HEK293 (cell line): ENCODE results near the gene CD3G.

Experiments used
- GLIS1 ChIP-seq: fragments of 450-650 bp; formaldehyde crosslinking; IDR thresholded peaks from 2 replicates; pipeline ENCODE4 v1.5.1; 2016; ENCODE audit warnings: missing biosample characterization, missing genetic modification characterization
- HOXA7 ChIP-seq: sonication (generic); formaldehyde crosslinking; IDR thresholded peaks from 2 replicates; pipeline ENCODE4 v1.8.1; 2022; ENCODE audit warnings: missing genetic modification reagents, borderline replicate concordance
- PRDM1 ChIP-seq: fragments of 450-650 bp; formaldehyde crosslinking; IDR thresholded peaks from 2 replicates; pipeline ENCODE4; 2016; ENCODE audit warnings: missing biosample characterization, missing genetic modification characterization
- TCF7L2 ChIP-seq: IDR thresholded peaks from 2 replicates; pipeline ENCODE4 v1.6.1; 2011; ENCODE audit warnings: low read depth, mild to moderate bottlenecking, inconsistent platforms, low read length, moderate library complexity, borderline replicate concordance
- ZBTB17 ChIP-seq: fragments of 450-650 bp; formaldehyde crosslinking; IDR thresholded peaks from 2 replicates; pipeline ENCODE4 v1.5.1; 2016; ENCODE audit warnings: missing biosample characterization, missing genetic modification characterization
- ZBTB20 ChIP-seq: fragments of 450-650 bp; formaldehyde crosslinking; IDR thresholded peaks from 2 replicates; pipeline ENCODE4 v1.5.1; 2016; ENCODE audit warnings: missing biosample characterization, missing genetic modification characterization
- ZBTB8A ChIP-seq: fragments of 450-650 bp; formaldehyde crosslinking; IDR thresholded peaks from 2 replicates; pipeline ENCODE4 v1.5.1; 2016; ENCODE audit warnings: missing biosample characterization, missing genetic modification characterization
- ZIC2 ChIP-seq: fragments of 450-650 bp; formaldehyde crosslinking; IDR thresholded peaks from 2 replicates; pipeline ENCODE4 v1.5.1; 2016; ENCODE audit warnings: missing biosample characterization, missing genetic modification characterization
- ZNF138 ChIP-seq: fragments of 450-650 bp; formaldehyde crosslinking; IDR thresholded peaks from 2 replicates; pipeline ENCODE4 v1.5.1; 2016; ENCODE audit warnings: missing biosample characterization, missing genetic modification characterization, borderline replicate concordance
- ZNF16 ChIP-seq: fragments of 450-650 bp; formaldehyde crosslinking; IDR thresholded peaks from 2 replicates; pipeline ENCODE4 v1.5.1; 2016; ENCODE audit warnings: low read depth, missing biosample characterization, missing genetic modification characterization
- ZNF175 ChIP-seq: fragments of 450-650 bp; formaldehyde crosslinking; IDR thresholded peaks from 2 replicates; pipeline ENCODE4 v1.5.1; 2016; ENCODE audit warnings: missing biosample characterization, missing genetic modification characterization
- ZNF24 ChIP-seq: fragments of 450-650 bp; formaldehyde crosslinking; IDR thresholded peaks from 2 replicates; pipeline ENCODE4 v1.5.1; 2016; ENCODE audit warnings: missing biosample characterization, missing genetic modification characterization
- ZNF335 ChIP-seq: fragments of 450-650 bp; formaldehyde crosslinking; conservative IDR thresholded peaks from 2 replicates; pipeline ENCODE4 v1.5.1; 2016; ENCODE audit warnings: missing biosample characterization, missing genetic modification characterization
- ZNF544 ChIP-seq: fragments of 450-650 bp; formaldehyde crosslinking; IDR thresholded peaks from 2 replicates; pipeline ENCODE4 v1.5.0; 2017; ENCODE audit warnings: missing biosample characterization, missing genetic modification characterization
- ZNF548 ChIP-seq: fragments of 450-650 bp; formaldehyde crosslinking; IDR thresholded peaks from 2 replicates; pipeline ENCODE4 v1.5.1; 2016; ENCODE audit warnings: missing biosample characterization, missing genetic modification characterization
- ZNF571 ChIP-seq: fragments of 450-650 bp; formaldehyde crosslinking; IDR thresholded peaks from 2 replicates; pipeline ENCODE4 v1.5.0; 2017; ENCODE audit warnings: missing biosample characterization, missing genetic modification characterization
- ZNF585B ChIP-seq: fragments of 450-650 bp; formaldehyde crosslinking; IDR thresholded peaks from 2 replicates; pipeline ENCODE4 v1.5.1; 2016; ENCODE audit warnings: missing biosample characterization, missing genetic modification characterization
- ZNF596 ChIP-seq: fragments of 450-650 bp; IDR thresholded peaks from 2 replicates; pipeline ENCODE4 v1.5.0; 2018; ENCODE audit warnings: missing biosample characterization, mild to moderate bottlenecking, missing genetic modification characterization, moderate library complexity
- ZNF610 ChIP-seq: fragments of 450-650 bp; formaldehyde crosslinking; IDR thresholded peaks from 2 replicates; pipeline ENCODE4 v1.5.1; 2016; ENCODE audit warnings: missing biosample characterization, missing genetic modification characterization, borderline replicate concordance
- ZNF654 ChIP-seq: fragments of 450-650 bp; formaldehyde crosslinking; IDR thresholded peaks from 2 replicates; pipeline ENCODE4 v1.5.1; 2016; ENCODE audit warnings: low read depth, missing biosample characterization, missing genetic modification characterization
- ZNF76 ChIP-seq: fragments of 450-650 bp; formaldehyde crosslinking; IDR thresholded peaks from 2 replicates; pipeline ENCODE4; 2016; ENCODE audit warnings: low read depth, missing biosample characterization, missing genetic modification characterization, borderline replicate concordance
- ZXDB ChIP-seq: fragments of 450-650 bp; formaldehyde crosslinking; IDR thresholded peaks from 2 replicates; pipeline ENCODE4 v1.5.1; 2016; ENCODE audit warnings: missing biosample characterization, missing genetic modification characterization
- TF ChIP-seq, protein P1 (sequence below): fragments of 450-650 bp; formaldehyde crosslinking; IDR thresholded peaks from 2 replicates; pipeline ENCODE4 v1.5.1; 2016; ENCODE audit warnings: missing biosample characterization, missing genetic modification characterization
- TF ChIP-seq, protein P2 (sequence below): fragments of 450-650 bp; formaldehyde crosslinking; IDR thresholded peaks from 2 replicates; pipeline ENCODE4 v1.5.1; 2016; ENCODE audit warnings: missing biosample characterization, missing genetic modification characterization
- TF ChIP-seq, protein P3 (sequence below): fragments of 450-650 bp; formaldehyde crosslinking; IDR thresholded peaks from 2 replicates; pipeline ENCODE4 v1.5.1; 2016; ENCODE audit warnings: missing biosample characterization, missing genetic modification characterization
- TF ChIP-seq, protein P4 (sequence below): fragments of 450-650 bp; formaldehyde crosslinking; IDR thresholded peaks from 2 replicates; pipeline ENCODE4 v1.5.1; 2017; ENCODE audit warnings: missing biosample characterization, missing genetic modification characterization
- TF ChIP-seq, protein P5 (sequence below): fragments of 450-650 bp; formaldehyde crosslinking; IDR thresholded peaks from 2 replicates; pipeline ENCODE4 v1.5.1; 2016; ENCODE audit warnings: missing biosample characterization, missing genetic modification characterization, low read depth
- TF ChIP-seq, protein P6 (sequence below): fragments of 450-650 bp; formaldehyde crosslinking; IDR thresholded peaks from 2 replicates; pipeline ENCODE4 v1.5.1; 2017; ENCODE audit warnings: missing biosample characterization, mild to moderate bottlenecking, missing genetic modification characterization, moderate library complexity

Gene CD3G

DNA sequence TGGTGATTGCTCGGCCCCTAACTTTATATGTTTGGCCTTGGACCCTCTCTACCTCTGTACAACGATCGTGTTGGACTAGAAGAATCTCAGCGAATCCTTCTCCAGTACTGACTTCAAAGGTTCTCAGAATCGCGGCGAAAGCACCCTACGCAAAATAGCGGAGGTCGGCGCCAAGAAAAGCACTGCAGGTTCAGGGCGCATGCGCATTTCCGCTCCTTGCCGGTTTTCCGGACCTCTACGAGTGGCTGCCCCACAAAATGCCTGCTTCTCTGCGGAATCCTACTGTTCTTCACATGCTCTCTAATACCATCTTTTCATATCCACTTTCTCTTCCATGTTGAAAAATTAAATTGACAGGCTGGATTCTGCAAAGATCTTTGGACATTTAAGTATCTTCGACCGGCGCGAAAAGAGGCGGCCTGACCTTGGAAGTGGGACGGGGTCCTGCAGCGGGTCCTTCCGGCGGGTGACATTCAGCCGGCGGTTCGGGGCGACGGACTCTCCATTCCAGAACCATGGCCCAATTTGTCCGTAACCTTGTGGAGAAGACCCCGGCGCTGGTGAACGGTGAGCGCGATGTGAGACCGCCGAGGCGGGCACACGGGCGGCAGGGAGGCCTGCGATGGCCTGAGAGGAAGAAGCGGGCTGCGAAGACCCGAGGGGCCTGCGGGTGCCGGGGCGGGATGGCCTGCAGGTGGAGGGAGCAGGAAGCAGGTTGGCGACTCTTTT, 57.2 kb downstream of the CD3G start, which contains the start of gene ATP5MG (continued):
- no peak for TF ChIP-seq ZNF571 (tag by site-specific recombination)
- peak; percentile 100 for TF ChIP-seq ZNF335 (tag by site-specific recombination)
- TF ChIP-seq ZNF16: no peak
- TF ChIP-seq, protein P1, sequence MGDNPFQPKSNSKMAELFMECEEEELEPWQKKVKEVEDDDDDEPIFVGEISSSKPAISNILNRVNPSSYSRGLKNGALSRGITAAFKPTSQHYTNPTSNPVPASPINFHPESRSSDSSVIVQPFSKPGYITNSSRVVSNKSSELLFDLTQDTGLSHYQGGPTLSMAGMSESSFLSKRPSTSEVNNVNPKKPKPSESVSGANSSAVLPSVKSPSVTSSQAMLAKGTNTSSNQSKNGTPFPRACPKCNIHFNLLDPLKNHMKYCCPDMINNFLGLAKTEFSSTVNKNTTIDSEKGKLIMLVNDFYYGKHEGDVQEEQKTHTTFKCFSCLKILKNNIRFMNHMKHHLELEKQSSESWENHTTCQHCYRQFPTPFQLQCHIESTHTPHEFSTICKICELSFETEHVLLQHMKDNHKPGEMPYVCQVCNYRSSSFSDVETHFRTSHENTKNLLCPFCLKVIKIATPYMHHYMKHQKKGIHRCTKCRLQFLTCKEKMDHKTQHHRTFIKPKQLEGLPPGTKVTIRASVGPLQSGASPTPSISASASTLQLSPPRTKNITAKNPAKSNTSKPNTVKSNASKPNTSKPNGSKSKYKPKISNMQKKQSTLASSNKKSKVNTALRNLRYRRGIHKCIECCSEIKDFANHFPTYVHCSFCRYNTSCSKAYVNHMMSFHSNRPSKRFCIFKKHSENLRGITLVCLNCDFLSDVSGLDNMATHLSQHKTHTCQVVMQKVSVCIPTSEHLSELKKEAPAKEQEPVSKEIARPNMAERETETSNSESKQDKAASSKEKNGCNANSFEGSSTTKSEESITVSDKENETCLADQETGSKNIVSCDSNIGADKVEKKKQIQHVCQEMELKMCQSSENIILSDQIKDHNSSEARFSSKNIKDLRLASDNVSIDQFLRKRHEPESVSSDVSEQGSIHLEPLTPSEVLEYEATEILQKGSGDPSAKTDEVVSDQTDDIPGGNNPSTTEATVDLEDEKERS (tag by site-specific recombination): no peak
- TF ChIP-seq ZNF24 (tag by site-specific recombination): no peak
- TF ChIP-seq ZNF585B (tag by site-specific recombination): no peak
- TF ChIP-seq ZIC2 (tag by site-specific recombination): no peak
- TF ChIP-seq, protein P2, sequence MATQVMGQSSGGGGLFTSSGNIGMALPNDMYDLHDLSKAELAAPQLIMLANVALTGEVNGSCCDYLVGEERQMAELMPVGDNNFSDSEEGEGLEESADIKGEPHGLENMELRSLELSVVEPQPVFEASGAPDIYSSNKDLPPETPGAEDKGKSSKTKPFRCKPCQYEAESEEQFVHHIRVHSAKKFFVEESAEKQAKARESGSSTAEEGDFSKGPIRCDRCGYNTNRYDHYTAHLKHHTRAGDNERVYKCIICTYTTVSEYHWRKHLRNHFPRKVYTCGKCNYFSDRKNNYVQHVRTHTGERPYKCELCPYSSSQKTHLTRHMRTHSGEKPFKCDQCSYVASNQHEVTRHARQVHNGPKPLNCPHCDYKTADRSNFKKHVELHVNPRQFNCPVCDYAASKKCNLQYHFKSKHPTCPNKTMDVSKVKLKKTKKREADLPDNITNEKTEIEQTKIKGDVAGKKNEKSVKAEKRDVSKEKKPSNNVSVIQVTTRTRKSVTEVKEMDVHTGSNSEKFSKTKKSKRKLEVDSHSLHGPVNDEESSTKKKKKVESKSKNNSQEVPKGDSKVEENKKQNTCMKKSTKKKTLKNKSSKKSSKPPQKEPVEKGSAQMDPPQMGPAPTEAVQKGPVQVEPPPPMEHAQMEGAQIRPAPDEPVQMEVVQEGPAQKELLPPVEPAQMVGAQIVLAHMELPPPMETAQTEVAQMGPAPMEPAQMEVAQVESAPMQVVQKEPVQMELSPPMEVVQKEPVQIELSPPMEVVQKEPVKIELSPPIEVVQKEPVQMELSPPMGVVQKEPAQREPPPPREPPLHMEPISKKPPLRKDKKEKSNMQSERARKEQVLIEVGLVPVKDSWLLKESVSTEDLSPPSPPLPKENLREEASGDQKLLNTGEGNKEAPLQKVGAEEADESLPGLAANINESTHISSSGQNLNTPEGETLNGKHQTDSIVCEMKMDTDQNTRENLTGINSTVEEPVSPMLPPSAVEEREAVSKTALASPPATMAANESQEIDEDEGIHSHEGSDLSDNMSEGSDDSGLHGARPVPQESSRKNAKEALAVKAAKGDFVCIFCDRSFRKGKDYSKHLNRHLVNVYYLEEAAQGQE (tag by site-specific recombination): no peak
- no peak; the same call in 1 of the 2 replicates for TF ChIP-seq ZBTB17
- TF ChIP-seq ZNF596 (tag by site-specific recombination): no peak
- TF ChIP-seq, protein P3, sequence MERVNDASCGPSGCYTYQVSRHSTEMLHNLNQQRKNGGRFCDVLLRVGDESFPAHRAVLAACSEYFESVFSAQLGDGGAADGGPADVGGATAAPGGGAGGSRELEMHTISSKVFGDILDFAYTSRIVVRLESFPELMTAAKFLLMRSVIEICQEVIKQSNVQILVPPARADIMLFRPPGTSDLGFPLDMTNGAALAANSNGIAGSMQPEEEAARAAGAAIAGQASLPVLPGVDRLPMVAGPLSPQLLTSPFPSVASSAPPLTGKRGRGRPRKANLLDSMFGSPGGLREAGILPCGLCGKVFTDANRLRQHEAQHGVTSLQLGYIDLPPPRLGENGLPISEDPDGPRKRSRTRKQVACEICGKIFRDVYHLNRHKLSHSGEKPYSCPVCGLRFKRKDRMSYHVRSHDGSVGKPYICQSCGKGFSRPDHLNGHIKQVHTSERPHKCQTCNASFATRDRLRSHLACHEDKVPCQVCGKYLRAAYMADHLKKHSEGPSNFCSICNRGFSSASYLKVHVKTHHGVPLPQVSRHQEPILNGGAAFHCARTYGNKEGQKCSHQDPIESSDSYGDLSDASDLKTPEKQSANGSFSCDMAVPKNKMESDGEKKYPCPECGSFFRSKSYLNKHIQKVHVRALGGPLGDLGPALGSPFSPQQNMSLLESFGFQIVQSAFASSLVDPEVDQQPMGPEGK (tag by site-specific recombination): no peak
- no peak for TF ChIP-seq ZNF76 (tag by site-specific recombination)
- TF ChIP-seq GLIS1: no peak
- TF ChIP-seq, protein P4, sequence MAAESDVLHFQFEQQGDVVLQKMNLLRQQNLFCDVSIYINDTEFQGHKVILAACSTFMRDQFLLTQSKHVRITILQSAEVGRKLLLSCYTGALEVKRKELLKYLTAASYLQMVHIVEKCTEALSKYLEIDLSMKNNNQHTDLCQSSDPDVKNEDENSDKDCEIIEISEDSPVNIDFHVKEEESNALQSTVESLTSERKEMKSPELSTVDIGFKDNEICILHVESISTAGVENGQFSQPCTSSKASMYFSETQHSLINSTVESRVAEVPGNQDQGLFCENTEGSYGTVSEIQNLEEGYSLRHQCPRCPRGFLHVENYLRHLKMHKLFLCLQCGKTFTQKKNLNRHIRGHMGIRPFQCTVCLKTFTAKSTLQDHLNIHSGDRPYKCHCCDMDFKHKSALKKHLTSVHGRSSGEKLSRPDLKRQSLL (tag by site-specific recombination): no peak
- TF ChIP-seq TCF7L2: 0 out of 2 replicates have a peak, but pooled peaks have one; percentile 21
- TF ChIP-seq ZNF610 (tag by site-specific recombination): no peak
- TF ChIP-seq ZXDB (tag by site-specific recombination): peak; percentile 62
- peak; percentile 51; the same call in 1 of the 2 replicates for TF ChIP-seq ZBTB20 (tag by site-specific recombination)
- no peak for TF ChIP-seq HOXA7 (CRISPR knock-in tag)
- TF ChIP-seq ZNF654: no peak
- TF ChIP-seq PRDM1 (tag by site-specific recombination): no peak
- TF ChIP-seq ZBTB8A: peak; percentile 62
- TF ChIP-seq ZNF175 (tag by site-specific recombination): no peak
- TF ChIP-seq ZNF138 (tag by site-specific recombination): no peak
- TF ChIP-seq, protein P5, sequence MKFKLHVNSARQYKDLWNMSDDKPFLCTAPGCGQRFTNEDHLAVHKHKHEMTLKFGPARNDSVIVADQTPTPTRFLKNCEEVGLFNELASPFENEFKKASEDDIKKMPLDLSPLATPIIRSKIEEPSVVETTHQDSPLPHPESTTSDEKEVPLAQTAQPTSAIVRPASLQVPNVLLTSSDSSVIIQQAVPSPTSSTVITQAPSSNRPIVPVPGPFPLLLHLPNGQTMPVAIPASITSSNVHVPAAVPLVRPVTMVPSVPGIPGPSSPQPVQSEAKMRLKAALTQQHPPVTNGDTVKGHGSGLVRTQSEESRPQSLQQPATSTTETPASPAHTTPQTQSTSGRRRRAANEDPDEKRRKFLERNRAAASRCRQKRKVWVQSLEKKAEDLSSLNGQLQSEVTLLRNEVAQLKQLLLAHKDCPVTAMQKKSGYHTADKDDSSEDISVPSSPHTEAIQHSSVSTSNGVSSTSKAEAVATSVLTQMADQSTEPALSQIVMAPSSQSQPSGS (tag by site-specific recombination): no peak
- TF ChIP-seq, protein P6, sequence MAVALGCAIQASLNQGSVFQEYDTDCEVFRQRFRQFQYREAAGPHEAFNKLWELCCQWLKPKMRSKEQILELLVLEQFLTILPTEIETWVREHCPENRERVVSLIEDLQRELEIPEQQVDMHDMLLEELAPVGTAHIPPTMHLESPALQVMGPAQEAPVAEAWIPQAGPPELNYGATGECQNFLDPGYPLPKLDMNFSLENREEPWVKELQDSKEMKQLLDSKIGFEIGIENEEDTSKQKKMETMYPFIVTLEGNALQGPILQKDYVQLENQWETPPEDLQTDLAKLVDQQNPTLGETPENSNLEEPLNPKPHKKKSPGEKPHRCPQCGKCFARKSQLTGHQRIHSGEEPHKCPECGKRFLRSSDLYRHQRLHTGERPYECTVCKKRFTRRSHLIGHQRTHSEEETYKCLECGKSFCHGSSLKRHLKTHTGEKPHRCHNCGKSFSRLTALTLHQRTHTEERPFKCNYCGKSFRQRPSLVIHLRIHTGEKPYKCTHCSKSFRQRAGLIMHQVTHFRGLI (tag by site-specific recombination): no peak
- no peak for TF ChIP-seq ZNF544 (tag by site-specific recombination)
- TF ChIP-seq ZNF548: no peak
